Breast epithelium (tissue), 3 donors: ENCODE measurements around the gene STXBP5.

ENCODE experiments used
- CTCF ChIP-seq, 3 donors: fragments of 450-650 bp; IDR thresholded peaks; one replicate each; pipeline ENCODE4 v1.5.1; 2016 to 2017; ENCODE audit warnings: antibody characterized with exemption in 3 of 3, mild to moderate bottlenecking in 3 of 3, moderate library complexity in 3 of 3
- POLR2A ChIP-seq: fragments of 450-650 bp; IDR thresholded peaks from one replicate; pipeline ENCODE4 v1.6.1; 2016; ENCODE audit warnings: antibody characterized with exemption, mild to moderate bottlenecking, moderate library complexity
- POLR2AphosphoS5 ChIP-seq, 3 donors: sonication (generic); formaldehyde crosslinking; IDR thresholded peaks; one replicate each; pipeline ENCODE4 v1.6.1; 2017; ENCODE audit warnings: antibody characterized with exemption in 3 of 3

GRCh38 chr6:147401779-147402178 lies 197.6 kb downstream of the STXBP5 start:
- no peak for TF ChIP-seq POLR2AphosphoS5 (IDR thresholded peaks at IDR 0.05)
- no peak for TF ChIP-seq POLR2A
- TF ChIP-seq CTCF (IDR thresholded peaks at IDR 0.05), result no peak
